ENCODE measurements around the gene SRPRB.

SRPRB gene

DNA sequence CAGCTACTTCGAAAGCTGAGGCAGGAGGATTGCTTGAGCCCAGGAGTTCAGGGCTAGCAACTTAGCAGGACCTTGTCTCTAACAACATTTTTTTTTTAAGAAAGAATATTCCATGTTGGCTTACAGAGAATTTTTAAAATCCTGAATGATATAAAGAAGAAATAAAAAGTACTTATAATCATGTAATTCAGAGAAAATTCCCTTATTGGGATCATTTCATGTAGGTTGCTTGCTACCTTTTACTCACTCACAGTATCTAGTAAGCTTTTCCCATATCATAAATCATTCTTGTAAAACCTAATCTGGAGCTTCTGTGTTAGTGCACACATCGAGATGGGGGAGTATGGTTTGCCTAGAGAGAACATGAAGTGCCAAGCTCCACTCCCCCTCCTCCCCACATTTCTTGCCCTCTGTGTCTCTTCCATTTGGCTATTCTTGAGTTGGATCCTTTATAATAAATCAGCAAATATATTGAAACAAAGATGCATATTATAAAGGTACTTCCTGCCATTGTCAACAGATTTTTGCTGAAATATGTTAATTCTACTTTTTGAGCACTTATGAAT, 45.8 kb upstream of the SRPRB start:
- TF ChIP-seq, protein P1, sequence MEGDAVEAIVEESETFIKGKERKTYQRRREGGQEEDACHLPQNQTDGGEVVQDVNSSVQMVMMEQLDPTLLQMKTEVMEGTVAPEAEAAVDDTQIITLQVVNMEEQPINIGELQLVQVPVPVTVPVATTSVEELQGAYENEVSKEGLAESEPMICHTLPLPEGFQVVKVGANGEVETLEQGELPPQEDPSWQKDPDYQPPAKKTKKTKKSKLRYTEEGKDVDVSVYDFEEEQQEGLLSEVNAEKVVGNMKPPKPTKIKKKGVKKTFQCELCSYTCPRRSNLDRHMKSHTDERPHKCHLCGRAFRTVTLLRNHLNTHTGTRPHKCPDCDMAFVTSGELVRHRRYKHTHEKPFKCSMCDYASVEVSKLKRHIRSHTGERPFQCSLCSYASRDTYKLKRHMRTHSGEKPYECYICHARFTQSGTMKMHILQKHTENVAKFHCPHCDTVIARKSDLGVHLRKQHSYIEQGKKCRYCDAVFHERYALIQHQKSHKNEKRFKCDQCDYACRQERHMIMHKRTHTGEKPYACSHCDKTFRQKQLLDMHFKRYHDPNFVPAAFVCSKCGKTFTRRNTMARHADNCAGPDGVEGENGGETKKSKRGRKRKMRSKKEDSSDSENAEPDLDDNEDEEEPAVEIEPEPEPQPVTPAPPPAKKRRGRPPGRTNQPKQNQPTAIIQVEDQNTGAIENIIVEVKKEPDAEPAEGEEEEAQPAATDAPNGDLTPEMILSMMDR (conservative IDR thresholded peaks at IDR 0.05; ENCODE audit: low read depth, low read length) = no peak

DNA sequence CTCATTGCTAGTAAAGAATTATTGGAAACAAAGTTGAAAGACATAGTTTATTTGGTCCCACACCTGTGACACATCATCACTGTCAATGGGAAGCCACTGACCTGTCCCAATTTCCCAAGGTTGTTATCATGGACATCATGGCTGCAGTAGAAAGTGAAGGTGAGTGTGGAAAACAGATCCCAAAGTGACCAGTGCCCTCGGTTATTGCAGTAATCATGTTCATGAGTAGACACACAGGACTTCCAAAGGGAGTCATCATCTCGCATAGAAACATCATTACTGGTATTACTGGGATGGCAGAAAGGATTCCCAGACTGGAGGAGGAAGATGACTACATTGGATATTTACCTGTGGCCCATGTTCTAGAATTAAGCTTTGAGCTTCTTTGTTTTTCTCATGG, 44.7 kb upstream of the SRPRB start:
- H3K4me3 ChIP-seq (ENCODE audit: low read depth, low read length) = no peak overlapping the region
- no peak for DNase-seq (ENCODE audit: low read depth)
- TF ChIP-seq, protein P1 (conservative IDR thresholded peaks at IDR 0.05; ENCODE audit: low read depth, low read length) = no peak

More for the DNA sequence above, 45.8 kb upstream of the SRPRB start:
- no peak overlapping the region for H3K4me3 ChIP-seq (ENCODE audit: low read depth, low read length)
- DNase-seq (ENCODE audit: low read depth) = no peak

DNA sequence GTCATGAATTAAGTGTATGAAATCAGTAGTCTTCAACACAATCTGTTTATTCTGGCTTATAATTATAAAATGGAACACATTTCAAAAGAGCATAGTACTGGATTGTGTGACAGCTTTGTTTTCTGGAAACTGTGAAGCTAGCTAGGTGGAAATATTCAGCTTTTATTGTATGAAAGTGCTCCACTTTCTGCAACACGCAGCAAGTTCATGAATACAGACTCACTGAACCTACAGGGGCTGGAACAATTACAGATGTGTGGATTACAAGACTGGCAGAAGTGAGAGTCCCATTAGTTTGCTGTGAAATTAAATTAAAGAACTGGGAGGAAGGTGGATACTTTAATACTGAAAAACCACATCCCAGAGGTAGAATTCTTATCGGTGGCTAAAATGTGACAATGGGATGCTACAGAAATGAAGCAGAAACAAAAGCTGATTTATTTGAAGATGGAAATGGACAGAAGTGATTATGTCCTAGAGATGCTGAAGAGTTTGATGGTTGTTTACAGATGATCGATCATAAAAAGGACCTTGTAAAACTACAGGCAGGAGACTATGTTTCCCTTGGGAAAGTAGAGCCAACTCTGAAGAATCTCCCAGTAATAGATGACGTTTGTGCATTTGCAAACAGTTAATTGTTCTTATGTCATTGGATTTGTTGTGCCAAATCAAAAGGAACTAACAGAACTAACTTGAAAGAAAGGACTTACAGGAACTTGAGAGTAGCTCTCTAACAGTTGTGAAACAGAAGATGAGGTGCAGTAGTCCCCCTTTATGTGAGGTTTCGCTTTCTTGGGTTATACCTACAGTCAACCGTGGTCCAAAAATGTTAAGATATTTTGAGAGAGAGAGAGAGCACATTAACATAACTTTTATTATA, 43.8 kb upstream of the SRPRB start:
- TF ChIP-seq, protein P1 (conservative IDR thresholded peaks at IDR 0.05; ENCODE audit: low read depth, low read length) = no peak

DNA sequence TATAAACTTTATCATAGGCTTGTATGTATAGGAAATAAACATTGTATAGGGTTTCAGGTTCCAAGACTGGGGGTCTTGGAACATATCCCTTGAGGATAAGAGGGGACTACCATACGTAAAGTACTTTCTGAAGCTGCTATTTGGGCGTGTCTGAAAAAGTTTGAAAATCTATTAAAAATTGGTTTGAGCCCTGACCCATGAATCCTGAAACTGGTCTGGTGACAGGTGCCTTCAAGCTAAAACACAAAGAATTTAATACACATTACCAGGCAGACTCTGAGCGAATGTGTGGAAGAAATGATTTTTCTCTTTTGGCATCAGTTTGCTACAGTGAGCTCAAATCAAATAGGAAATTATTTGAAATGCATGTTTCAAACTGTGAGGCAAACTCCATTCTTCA, 43.1 kb upstream of the SRPRB start:
- no peak overlapping the region for H3K4me3 ChIP-seq (ENCODE audit: low read depth, low read length)
- TF ChIP-seq, protein P1 (conservative IDR thresholded peaks at IDR 0.05; ENCODE audit: low read depth, low read length) = no peak
- no peak for DNase-seq (ENCODE audit: low read depth)

More for the DNA sequence above, 43.8 kb upstream of the SRPRB start:
- no peak overlapping the region for H3K4me3 ChIP-seq (ENCODE audit: low read depth, low read length)
- no peak for DNase-seq (ENCODE audit: low read depth)

DNA sequence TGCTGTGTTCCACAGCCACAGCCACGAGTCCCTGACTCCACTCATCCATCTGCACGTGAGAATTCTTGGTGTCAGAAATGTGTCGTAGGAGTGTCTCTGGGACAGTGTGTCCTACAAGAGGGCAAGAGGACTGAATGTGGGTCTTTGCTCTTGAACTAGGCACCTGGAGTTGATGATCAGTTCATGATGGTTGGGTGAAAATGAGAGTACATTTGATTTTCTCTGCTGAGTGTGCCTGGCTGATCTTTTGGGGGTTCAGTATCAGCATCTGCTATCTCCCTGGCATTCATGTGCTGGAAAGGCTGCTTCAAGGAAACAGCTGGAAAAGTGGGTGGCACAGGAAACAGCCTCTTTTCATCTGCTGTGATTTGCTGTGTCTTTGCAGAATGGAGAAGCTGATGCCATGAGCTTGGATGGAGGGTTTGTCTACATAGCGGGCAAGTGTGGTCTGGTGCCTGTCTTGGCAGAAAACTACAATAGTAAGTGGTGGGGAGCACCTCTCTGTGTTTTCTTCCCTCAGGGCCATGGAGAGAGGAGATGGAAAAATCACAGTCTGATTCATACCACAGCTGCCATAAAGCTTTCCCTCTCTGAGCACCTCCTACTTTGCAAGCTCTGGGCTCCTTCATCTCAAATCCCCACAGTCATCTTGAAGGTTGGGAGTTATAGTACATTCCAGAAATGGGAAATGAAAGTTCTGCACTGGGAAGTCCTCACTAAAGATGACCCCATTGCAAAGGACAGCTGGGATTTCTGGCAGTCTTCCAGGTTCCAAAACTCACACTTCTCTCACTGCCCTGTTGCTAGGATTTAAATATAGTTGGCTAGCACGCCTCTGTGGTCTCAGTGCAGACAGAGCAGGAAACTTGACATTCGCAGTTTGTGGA, 41.6 kb upstream of the SRPRB start:
- H3K4me3 ChIP-seq (ENCODE audit: low read depth, low read length) = no peak overlapping the region
- no peak for DNase-seq (ENCODE audit: low read depth)
- TF ChIP-seq, protein P1 (conservative IDR thresholded peaks at IDR 0.05; ENCODE audit: low read depth, low read length) = no peak

DNA sequence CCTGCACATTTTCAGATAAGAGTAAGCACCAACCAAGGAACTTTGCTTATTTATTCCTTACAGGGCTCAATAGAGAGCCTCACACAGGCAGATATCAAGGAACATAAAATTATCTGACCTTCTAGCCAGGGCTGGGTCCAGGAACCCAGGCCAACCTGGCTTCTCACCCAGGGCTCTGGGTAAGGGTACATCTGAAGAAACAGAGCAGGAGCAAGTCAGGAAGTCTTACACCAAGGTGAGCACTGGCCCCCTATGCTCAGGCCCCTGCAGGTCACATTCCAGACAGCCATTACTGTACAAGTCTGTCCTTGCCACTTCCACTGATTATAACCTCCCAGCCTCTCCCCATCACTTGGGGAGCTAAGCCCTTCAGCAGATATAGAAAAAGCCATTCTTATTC, 40.4 kb upstream of the SRPRB start:
- DNase-seq (ENCODE audit: low read depth) = no peak
- TF ChIP-seq, protein P1 (conservative IDR thresholded peaks at IDR 0.05; ENCODE audit: low read depth, low read length) = no peak
- no peak overlapping the region for H3K4me3 ChIP-seq (ENCODE audit: low read depth, low read length)

All from choroid plexus epithelial cell (primary cell).